Glomerular endothelial cell (primary cell): ENCODE data around the gene PCLO. TPM values are rescaled to one million over a fixed set of nuclear protein-coding genes. Genes with fewer than 3 reads are reported as not detected.

Source experiments
- DNase-seq: peaks from one replicate; pipeline ENCODE4 v3.0.0-alpha.2; 2011; ENCODE audit warnings: low read depth, low spot score; ENCODE audit errors: extremely low read depth
- total RNA-seq: library from RNA; depleted of rRNA; stranded (reverse); fragments of >200 nt; gene quantifications from 2 replicates; pipeline ENCODE4 v1.2.3, GENCODE V29; 2015

PCLO gene, protein sequence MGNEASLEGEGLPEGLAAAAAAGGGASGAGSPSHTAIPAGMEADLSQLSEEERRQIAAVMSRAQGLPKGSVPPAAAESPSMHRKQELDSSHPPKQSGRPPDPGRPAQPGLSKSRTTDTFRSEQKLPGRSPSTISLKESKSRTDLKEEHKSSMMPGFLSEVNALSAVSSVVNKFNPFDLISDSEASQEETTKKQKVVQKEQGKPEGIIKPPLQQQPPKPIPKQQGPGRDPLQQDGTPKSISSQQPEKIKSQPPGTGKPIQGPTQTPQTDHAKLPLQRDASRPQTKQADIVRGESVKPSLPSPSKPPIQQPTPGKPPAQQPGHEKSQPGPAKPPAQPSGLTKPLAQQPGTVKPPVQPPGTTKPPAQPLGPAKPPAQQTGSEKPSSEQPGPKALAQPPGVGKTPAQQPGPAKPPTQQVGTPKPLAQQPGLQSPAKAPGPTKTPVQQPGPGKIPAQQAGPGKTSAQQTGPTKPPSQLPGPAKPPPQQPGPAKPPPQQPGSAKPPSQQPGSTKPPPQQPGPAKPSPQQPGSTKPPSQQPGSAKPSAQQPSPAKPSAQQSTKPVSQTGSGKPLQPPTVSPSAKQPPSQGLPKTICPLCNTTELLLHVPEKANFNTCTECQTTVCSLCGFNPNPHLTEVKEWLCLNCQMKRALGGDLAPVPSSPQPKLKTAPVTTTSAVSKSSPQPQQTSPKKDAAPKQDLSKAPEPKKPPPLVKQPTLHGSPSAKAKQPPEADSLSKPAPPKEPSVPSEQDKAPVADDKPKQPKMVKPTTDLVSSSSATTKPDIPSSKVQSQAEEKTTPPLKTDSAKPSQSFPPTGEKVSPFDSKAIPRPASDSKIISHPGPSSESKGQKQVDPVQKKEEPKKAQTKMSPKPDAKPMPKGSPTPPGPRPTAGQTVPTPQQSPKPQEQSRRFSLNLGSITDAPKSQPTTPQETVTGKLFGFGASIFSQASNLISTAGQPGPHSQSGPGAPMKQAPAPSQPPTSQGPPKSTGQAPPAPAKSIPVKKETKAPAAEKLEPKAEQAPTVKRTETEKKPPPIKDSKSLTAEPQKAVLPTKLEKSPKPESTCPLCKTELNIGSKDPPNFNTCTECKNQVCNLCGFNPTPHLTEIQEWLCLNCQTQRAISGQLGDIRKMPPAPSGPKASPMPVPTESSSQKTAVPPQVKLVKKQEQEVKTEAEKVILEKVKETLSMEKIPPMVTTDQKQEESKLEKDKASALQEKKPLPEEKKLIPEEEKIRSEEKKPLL (N-terminal part only)
- 0.68 and 1.4 TPM in 2 replicates for total RNA-seq

GRCh38 chr7:83162402-83163256 lies at the start of gene PCLO:
TSS of gene PCLO (minus strand) at chr7:83162884. CDS start at chr7:83162592, 292 bp downstream.
- DNase-seq, result no peak

DNA sequence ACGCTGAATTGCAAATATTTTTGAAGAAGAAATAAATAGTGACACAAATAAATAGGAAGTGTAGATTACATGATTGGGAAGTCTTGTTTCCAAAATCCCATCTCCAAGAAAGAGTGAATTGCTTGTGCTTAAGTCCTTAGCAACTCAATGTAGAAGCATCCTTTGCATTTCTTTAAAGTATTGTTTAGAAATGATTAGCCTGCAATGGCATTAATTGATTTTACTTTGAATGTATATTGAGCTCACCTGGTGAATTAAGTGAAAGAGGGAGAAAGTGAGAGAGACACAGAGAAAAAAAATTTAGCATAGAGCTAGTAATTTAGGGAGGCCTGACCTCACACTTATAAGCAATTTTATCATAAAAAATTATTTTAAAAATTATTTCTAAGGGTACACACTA lies 49.0 kb upstream of the PCLO start:
- no peak for DNase-seq

DNA sequence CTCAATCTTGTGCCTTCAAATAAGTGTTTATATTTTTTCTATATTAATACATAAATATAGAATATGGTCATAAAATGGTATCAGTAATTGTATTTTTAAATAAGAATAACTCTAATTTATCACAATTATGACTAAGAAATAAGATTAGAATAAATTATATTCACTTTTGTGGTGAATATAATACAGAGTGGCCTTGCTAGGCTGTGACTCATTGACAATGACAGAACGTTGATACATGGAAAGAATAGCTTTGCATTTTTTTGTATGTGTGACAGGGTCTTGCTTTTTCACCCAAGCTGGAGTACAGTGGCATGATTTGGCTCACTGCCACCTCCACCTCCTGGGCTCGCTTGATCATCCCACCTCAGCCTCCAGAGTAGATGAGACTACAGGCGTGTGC lies 47.8 kb upstream of the PCLO start:
- no peak for DNase-seq

- no peak for DNase-seq
These were observed 42.0 kb upstream of the PCLO start for GRCh38 chr7:83204715-83205114.

GRCh38 chr7:83201355-83201754 lies 38.7 kb upstream of the PCLO start:
- DNase-seq, result no peak

DNA sequence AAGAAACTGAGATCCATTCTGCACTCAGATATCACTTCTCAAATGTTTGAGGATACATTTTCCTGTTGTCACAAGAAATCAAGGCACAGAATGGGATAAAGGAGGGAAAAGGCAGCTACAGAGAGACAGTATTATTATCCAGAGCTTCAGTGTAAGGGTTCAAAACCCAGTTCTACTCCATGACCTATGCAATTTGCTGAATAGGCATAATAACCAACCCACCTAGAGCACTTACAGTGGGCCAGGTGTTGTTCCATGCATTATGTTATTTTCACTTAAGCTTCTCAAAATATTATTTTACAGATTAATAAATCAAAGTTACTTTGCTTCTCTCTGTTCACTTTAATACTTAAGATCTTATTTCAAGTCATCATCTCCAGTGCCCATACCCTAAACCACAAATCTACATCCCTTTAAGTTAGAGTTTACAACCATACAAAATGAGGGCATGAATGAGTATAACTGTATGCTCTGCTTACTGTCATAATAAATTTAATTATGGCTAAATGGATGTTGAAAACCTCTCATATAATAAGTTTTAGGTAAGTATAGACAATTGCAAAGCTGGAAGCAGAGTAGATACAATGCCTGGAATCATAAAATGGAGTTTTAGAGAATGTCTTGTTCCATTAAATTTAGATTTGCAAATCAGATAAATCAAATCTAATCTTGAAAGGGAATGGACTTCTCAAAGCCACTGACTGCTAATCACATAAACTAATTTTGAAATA lies 28.1 kb upstream of the PCLO start:
- no peak for DNase-seq

GRCh38 chr7:83178796-83179195 lies 16.1 kb upstream of the PCLO start:
- no peak for DNase-seq

- DNase-seq, result no peak
These were observed 15.4 kb upstream of the PCLO start for GRCh38 chr7:83178066-83178465.

GRCh38 chr7:83173664-83174063 lies 11.0 kb upstream of the PCLO start:
- DNase-seq, result no peak

GRCh38 chr7:83166781-83167180 lies 4.1 kb upstream of the PCLO start:
- no peak for DNase-seq

GRCh38 chr7:83161899-83162401 lies 734 bp downstream of the PCLO start:
- DNase-seq, result no peak

DNA sequence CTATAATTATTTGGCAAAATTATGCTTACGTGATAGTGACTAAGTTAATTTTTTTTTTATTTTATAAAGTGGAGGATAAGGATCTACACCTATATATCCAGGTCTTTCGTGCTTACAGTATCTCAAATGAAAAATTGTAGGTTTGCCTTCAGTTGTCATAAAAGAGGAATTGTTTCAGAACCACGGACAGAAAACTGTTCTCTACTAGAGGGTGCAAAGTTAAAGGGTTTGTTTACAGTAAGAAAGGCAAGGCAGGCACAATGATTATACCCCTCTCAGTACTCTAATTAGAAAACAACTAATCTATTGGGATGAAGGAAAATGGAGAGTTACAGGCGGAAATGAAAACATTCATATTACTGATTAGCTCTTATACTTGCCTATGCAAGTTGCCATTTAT lies 1.5 kb downstream of the PCLO start:
- DNase-seq, result no peak

DNA sequence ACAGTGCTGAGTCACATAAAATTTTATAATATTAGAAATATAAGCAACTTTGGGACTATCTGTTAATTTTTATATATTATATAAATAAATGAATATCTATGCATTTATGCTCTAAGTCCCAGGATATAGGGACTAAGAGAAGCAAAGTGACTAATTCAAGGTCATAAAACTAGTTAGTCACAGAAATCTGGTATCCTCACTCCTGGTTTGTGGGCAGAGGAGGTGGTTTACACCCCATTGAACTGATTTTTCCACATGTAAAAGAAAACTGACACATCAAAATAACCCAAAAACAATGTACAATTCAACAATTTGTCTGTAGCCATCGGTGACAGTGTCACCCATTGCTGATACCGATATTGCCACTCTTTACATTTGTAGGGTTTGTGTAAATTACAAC lies 3.0 kb downstream of the PCLO start:
- no peak for DNase-seq

GRCh38 chr7:83156006-83156405 lies 6.7 kb downstream of the PCLO start:
- no peak for DNase-seq

DNA sequence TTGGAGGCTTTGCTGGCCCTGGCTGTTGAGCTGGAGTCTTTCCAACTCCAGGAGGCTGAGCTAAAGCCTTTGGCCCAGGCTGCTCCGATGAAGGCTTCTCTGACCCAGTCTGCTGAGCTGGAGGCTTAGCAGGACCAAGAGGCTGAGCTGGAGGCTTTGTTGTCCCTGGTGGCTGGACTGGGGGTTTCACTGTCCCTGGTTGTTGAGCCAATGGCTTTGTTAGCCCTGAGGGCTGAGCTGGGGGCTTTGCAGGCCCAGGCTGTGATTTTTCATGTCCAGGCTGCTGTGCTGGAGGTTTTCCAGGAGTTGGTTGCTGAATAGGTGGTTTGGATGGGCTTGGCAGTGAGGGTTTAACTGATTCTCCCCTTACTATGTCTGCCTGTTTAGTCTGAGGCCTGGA lies 7.3 kb downstream of the PCLO start:
- no peak for DNase-seq

GRCh38 chr7:83153419-83153818 lies 9.3 kb downstream of the PCLO start:
- DNase-seq, result no peak

- DNase-seq, result no peak
These were observed 12.4 kb downstream of the PCLO start for GRCh38 chr7:83150310-83150709.

DNA sequence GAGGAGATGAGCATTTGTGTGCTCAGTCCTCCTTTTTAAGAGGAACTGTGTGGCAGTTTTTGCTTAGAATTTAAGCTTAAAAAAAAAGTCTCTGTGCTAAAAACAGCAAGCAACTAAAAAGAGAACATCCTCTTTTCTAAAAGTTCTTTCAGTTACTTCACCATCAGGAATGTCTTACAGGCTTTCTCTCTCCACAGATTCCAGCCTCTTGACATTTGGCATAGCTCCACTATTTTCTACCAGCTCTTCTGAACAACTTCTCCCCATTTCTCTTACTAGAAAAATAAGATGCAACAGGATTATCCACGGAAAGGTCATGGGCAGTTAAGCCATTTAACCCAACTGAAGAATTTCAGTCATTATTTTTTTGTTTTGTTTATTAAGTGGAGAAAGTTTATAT lies 13.2 kb downstream of the PCLO start:
- no peak for DNase-seq

DNA sequence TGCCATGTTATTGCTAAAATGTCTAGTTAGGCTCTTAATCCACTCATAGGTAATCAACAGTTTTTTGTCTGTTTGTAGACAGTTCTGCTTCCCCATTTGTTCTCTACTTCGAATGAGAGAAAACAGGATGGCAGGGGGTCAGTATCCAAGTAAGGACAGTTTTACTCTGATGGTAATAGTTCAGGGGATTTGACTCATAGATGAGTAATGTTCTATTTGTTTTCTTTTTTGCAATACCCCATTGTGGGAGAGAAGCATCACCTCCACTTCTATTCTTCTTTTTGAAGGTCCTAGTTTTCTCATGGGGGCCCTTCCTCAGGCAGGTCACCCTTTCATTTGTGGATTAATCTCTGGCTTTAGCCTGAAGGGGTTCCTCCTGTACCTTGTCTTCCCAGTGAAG lies 13.9 kb downstream of the PCLO start:
- DNase-seq, result no peak
